NOMO-1 treated with DMSO at 0.1 percent for 48 hours (cell line): ENCODE results near the gene STUM.
"Not testable (repeated sequence)": the region's sequence is repeated elsewhere in the genome, so short reads cannot be mapped to it uniquely, and the experiment has no call there.

Source experiments
- DNase-seq: peaks from one replicate; lab custom pipeline; 2025; ENCODE audit not compliant: unreplicated experiment; lab: John Stamatoyannopoulos, UW

STUM gene

DNA sequence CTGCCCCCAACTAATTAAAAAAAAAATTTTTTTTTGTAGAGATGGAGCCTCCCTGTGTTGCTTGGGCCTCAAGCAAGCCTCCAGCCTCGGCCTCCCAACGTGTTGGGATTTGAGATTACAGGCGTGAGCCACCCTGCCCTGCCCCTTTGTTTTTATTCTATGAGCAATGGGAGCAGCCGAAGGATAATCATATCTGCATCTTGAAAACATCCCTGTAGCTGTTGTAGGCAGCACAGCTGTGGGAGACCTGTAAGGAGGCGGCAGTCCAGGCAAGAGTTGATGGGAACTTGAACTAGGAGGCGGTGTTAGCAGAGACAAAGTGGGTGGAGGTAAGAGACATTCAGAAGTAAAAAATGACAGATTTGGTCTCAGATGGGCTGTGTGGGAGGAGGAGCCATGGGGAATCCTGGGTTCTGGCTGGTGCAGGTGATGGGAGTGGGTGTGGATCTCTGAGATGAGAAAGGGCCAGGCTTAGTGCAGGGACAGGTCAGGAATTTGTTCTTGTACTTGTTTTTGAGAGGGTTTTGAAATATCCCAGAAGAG is 31.3 kb downstream of the STUM start:
- DNase-seq = no peak

DNA sequence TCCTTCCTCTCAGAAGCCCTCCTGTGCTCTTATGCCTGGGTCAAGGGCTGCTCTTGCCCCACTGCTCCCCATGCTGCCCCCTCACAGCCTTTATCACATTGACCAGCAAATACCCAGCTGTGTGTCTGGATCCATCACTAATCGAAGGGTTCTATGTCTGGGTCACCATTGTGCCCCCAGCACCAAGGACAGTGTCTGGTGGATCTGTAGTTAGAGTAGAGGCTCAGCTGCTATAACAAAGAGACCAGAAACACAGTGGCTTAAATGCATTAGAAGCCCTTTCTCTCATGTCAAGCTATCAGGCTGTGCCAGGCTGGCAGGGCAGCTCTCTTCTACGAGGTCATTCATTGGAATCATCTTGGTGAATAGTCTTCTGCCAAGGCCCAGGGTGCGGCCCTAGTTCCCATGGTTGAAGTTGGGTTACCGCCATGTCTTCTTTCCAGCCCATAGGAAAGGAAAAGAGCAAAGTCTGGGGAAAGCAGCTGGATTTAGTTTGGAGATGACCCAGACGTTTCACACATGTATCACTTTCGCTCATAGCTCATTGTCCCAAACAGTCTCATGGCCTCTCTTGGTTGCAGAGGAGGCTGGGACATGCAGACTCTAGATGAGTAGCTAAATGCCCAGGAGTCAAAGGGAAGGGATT is 32.2 kb downstream of the STUM start:
- DNase-seq = no peak

DNA sequence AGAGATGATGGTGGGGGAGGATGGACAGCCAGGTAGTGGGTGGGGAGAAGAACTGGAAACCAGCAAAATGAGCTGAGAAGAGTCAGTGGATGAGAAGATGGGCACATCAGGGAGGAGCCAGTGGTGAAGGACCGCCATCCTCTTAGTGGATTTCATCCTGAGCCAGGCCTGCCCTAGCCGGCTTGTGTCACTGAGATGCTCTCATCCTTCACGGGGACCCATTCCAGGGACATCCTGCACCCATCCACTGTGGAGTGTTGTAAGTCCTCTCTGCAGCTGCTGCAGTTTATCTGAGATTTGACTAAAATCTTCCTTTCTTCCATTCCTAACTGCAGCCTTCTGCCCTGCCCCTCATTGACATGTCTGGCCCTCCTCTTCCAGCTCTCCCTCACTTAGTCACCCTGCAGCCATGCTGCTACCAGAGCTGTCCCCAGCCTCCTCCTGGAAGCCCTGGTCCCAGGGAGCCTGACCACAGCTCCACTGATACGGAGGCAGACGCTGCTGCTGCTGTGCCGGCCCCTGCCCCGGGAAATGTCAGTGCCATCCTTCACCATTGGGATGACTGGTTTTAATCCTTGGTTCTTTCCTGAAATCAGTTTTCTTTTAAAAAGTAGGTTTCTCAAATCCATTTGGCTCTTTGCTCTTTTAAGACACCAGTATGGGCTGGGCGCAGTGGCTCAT is 33.2 kb downstream of the STUM start:
- DNase-seq = no peak

DNA sequence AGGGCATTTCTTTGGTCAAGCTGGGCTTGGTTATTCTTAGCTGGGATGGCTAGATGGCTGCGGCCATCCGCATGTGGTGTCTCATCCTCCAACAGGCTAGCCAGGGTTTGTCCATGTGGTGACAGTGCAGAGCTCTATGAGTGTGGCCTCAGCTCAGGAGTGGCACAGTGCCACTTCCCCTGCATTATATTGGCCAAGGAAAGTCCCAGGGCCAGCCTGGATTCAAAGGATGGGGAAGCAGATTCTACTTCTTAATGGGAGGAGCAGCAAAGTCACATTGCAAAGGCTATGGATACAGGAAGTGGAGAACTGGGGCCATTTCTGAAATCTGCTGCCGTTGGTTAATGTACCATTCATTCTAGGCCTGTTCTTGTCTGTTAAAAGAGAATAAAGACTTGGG is 34.4 kb downstream of the STUM start:
- no peak for DNase-seq

DNA sequence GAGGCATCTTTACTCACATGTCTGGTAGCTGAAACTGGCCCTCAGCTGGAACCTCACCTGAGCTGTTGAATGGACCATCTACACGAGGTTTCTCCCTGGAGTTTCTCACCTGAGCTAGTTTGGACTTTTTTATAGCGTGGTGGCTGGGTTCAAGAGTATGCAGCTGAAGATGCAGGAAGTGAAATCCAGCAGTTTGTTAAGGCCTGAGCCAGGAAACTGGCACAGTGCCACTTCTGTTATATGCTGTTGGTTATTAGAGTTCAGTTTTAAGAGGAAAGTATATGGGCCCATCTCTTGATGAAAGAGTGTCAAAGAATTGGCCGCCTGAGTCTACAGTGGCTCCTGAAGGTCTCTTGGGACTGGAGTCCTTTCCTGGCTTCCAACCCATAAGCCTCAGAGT is 35.6 kb downstream of the STUM start:
- DNase-seq = no peak

DNA sequence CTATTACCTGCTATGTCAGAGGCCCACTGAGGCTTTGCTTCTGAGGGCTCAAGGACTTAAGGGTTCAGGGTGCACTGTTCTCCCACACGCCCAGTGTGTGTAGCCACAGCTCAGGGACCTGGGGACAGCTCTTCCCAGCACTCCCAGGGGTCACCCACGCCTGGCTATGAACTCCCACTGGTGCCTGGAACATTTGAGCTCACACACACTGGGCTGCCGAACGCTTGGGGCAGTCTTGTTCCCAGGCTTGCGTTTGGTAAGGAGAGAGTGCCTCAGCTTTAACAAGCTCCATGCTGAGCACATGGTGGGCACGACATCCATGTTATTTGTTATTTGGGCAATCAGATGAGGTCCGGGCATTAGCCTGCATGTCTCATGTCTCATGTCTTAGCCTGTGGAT is 37.6 kb downstream of the STUM start:
- DNase-seq = no peak

DNA sequence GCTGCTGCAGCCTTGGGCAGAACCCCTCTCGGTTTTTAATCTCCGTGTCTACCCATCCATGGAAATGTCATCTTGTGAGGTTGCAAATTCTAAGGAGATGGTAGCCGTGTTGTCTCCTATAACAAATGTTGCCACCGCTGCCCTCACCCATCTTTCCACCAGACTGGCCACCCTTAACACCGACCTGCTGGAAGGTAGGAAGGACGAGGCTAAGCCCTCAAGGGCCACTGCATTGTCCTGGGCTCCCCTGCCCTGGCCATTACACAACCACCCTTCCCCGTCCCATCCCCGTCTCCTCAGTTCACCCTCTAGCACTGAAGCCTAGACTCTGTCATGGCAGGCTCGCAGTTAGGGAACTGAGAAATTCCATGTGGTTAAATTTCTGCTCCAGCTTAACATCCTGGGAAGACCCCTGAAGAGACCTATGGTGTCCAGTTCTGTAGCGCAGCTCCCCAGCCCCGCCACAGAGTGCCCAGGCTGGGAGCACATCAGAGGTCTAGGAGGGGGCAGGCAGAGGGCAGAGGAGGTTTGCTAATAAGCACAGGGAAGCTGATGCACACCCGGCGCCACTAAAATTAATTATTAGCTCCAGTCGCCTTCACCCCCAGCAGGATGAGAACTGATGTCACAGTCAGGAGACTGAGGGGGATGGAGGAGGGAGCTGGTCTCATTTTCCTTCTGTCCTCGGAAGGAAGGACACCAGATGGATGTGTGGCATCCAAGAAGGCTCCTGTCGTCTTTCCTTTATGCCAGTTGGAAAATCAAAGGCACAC is 38.3 kb downstream of the STUM start:
- DNase-seq = no peak

DNA sequence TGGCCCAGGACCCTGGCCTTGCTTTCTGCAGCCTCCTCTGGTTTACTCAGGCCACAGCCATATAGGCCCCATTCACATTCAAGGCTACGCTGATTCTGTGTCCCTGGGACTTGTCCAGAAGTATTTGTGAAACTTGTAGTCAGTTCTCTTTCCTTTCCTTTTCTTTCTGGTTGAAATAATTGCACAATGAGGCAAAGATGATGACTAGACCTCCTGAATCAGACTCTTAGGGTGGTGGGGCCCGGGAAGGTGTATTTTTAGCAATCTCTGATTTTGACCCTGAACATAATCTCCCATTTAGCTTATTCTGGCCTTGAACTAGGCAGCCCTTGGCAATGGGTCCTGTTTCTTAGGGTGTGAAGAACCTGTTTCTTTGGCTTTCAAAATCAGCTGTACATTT is 39.9 kb downstream of the STUM start:
- peak; percentile 11 for DNase-seq

DNA sequence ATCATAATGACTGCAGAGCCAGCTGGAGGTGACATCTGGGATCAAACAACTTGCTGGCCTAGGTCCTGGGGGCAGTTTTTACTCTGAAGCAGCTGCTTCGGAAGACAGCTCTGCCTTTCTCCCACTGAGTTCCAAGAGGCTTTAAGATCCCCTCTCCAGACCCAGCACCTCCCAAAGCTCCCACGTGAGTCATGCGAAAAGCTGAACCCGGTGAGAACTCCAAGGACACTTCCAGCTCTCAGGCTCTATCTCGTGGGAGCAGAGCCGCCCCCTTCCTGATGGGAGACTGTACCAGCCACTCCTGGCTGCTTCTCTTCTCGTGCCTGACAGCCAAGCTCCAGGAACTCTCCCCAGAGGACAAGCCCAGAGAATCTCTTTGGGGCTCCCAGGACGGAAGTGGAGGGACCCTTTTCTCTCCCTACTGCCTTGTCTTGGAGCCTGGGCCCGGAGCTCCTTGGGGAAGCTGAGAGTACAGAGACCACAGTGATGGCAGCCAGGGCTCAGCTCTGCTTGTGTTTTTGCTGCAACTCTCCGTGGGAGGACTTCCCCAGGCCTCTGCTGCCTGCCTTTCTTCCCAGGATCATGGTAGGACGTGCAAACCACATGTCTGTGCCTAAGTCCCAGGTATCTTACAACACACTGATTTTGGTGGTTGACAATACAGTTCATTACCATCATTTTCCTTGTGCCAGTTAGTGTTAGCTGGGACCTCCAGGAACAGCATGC is 40.6 kb downstream of the STUM start:
- DNase-seq = no peak

DNA sequence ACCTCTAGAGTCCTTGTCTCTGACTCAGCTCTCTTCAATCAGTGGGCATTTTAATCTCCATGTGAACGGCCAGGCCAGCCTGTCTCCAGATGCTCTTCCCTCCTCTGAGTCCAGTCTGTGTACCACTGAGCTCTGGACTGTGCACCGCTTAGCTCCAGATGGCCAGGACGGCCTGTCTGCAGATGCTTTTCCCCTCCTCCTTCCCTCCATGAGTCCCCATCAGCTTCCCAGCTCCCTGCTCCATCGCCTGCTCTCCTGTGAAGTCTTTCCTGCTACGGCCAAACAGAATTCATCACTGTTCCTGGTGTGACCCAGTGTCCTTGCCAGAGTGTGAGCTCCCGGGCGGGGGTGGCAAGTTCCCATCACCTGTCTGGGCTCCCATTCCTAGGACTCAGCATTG is 42.0 kb downstream of the STUM start:
- no peak for DNase-seq

DNA sequence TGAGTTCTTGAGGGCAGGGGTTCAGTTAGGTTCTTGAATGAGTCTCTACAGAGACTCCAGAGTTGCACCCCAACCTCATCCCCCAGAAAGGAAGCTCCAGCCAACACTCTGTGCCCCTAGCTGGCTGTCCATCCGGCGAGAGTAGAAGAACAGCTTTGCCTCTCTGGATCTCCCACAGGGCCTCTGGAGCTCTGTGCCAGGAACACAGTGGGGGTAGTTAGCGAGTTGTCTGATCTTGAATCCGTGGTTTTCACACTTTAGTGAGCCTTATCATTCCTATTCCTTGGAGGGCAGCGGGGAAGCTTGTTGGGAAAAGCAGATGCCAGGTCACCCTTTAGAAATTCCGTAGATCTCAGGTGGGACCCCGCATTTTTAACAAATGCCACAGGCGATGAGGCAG is 45.0 kb downstream of the STUM start:
- DNase-seq = no peak

DNA sequence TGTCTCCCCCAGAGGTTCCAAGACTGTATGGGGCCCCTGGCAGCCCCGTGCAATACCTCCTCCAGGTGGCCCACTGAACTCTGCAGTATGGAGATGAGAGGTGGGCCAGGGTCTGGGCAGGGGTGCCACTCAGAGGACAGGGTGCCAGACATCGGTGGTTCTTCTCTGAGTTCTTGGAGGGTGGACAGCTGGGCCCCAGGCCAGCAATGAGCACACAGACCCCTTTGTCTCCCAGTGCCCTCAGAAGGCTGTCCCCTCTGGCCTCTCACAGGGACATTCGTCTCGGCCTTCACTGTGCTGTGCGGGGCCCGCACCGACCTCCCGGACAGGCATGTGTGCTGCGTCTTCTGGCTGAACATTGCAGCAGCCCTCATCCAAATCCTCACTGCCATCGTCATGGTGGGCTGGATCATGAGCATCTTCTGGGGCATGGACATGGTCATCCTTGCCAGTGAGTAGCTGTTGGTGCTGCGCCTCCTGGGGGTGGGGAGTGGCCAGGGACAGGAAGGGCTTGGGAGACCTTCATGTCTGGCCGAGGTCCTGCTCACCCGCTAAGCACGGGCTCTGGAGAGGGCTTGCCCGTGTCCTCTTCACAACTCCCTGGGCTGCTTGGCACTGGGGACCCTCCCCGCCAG is 48.1 kb downstream of the STUM start:
- no peak for DNase-seq

DNA sequence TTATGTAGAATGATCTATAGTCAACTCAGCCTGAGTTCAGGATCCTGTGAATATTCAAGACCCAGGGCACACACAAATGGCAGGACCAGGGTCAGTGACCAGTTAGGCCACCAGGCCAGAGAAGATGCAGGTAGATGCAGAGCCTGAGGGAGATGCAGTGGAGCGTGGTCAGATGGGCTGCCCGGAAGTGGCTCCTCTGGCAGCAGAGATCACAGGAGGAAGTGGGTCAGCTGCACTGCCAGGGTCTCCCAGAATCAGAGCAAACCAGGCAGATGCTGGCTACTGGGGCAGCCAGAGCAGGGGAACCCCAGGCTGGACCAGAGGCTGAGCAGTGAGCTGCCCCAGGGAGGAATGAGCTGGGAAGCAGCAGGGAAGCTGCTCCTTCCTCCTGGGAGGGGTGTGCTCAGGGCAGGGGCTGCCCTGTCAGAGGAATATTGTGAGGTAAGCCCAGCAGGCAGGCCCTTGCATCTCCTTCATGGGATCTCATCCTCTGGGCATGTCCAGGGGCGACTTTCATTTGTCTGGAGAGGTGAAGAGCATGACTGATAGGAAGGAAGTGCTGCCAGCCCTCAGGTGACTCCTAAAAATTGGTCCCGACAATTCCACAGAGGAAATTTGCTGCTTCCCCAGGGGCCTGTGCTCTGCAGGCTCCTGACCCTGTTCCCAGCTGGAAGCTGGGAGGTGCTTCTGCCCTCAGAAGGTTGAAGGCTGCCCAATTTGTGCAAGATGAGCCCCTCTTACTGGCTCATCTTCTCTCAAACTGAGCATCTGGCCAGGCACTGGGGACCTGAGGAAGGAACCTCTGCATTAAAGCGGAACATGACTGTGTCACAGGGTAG is 49.3 kb downstream of the STUM start:
- DNase-seq = no peak

DNA sequence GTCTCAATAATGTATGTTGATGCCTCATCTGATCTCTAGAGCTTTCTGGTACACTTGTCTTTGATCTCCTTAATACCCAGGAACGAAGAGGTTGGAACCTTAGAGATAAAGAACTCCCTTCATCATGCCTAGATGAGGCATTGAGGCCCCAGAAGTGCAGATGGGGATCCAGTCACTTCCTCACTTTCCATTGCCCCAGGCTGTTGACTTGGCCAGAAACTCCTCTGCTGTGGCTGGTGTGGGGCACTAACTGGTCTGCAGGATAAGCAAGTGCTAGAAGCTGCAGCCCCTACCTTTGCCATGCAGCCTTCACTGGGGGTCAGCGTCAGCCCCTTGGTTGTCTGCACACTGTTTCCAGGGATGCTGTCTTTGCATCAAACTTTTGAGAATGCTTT is 49.9 kb downstream of the STUM start:
- DNase-seq = no peak

DNA sequence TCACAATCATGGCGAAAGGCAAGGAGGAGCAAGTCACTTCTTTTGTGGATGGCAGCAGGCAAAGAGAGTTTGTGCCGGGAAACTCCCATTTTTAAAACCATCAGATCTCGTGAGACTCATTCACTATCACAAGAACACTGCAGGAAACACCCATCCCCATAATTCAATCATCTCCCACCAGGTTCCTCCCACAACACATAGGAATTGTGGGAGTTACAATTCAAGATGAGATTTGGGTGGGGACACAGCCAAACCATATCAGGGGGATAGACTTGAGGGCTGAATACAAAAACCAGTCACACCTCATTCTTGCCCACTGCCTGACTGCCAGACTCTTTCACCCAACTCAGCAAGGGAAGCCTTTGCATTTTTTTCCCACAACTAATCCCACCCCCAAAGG is 50.4 kb downstream of the STUM start:
- DNase-seq = not testable (repeated sequence)

DNA sequence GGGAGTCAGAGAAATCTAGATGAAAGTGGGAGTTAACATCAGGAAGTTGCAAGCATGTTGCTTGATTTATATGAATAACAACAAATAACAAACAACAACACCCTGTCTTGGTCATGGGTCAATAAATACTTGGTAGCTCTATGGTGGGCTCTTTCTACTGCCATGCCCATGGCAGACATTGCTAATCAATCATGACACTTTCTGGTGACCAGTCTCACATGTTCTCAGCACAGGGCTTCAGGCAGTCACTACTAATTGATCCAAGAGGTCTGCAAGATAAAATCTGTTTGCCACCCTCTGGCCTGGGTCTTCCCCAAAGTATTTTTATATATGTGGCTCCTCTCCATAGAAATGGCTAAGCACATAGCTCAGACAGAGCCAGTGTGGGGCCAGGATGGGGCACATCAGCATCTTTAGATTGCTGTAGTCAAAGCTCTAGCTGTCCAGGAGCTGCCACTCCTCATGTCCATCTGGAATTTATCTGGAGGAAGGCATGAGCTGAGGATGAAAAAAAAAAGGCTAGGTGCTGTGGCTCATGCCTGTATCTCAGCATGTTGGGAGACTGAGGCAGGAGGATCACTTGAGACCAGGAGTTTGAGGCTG is 51.2 kb downstream of the STUM start:
- DNase-seq = no peak

DNA sequence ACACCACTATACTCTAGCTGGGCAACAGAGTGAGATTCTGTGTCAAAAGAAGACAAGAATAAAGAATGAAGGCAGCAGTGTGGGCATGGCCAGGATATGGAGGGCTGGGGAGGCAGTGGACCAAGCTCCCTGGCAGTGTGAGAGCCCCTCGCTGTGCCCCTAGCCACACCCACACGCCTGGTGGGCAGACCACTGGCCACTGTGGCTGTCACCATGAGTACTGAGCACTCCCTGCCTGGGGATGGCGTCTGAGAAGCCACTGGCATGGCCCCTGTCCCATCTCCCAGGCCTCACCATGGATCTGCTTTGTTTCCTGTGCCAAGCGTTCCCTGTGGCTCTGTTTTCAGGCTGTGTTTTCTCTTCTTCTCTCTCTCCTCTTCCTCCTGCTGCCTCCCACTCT is 51.7 kb downstream of the STUM start:
- no peak for DNase-seq

DNA sequence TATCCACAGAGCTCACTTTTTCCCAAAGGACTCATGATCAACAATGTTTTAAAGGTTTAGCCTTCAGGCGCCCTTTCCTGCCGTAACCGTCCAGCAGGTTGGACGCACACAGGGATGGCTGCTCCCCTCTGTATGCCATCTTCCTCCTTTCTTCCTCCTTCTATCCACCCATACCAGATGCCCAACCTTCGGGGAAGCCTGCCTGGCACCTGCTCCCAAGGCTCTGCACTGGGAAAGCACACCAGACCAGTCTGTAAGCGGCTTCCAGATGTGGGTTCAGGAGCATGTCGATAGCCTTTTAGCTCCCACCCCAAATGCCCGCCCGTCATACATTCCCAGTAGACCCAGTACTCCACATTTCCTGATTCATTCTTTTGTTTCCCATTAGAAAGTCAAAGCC is 52.9 kb downstream of the STUM start:
- DNase-seq = no peak

DNA sequence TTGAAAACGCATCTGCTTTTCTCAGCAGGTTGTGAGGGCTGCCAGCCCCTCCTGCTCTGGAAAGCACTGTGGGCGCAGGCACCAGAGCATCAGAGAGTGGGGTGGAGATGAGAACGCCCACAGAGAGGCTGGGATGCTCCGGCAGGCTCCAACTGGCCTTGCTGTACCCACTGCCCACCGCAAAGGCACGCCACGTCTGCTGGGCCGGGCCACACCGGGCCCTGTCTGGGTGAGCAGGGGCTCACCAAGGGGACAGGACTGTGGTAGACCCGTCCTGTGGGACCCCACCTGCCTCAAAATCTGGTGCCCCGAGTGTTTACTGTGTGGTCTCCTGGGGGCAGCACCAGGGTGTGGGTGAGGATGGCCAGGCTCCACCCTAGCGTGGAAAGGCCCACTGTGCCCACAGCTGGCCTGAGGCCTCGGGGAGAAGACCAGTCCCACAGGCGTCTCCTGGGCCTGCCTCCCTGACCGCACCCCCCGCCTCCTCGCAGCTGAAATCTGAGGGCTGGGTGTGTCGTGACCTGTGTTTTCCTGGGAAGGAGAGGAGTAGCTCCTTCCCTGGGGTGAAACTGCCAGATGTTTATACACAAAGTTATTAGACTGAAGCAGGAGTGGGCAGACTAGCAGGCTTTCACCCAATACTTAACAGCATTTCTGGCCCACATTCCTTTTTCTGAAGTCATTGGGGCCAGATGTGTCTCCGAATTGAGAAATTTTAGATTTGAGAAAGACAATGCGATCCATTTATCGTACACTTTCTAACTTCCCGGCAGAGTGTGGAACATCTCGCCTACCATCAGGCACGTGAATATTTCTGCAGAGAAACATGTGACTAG is 53.8 kb downstream of the STUM start:
- no peak for DNase-seq
